ENCODE data around the gene PPP1R12B.

PPP1R12B gene

DNA sequence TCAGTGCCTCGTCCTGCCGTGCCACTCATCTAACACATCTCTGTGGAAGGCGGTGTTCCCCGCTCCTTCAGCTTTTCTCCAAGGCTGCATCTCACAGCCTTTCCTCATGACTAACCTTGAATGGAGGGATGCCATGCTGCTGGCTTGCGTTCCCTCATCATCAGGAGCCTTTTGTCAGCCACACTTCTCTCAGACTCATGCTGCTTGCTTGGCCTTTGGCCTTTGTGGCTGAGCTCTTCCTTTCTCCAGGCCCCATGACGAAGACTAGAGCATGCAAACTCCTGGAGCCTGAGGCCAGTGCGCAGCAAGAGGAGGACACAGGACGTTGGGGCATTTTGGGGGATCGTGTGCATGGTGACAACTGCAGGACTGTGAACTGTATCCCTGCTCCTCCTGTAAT is 291.0 kb downstream of the PPP1R12B start:
- H3K4me3 Mint-ChIP-seq, result no peak overlapping the region
- TF ChIP-seq, protein P1, sequence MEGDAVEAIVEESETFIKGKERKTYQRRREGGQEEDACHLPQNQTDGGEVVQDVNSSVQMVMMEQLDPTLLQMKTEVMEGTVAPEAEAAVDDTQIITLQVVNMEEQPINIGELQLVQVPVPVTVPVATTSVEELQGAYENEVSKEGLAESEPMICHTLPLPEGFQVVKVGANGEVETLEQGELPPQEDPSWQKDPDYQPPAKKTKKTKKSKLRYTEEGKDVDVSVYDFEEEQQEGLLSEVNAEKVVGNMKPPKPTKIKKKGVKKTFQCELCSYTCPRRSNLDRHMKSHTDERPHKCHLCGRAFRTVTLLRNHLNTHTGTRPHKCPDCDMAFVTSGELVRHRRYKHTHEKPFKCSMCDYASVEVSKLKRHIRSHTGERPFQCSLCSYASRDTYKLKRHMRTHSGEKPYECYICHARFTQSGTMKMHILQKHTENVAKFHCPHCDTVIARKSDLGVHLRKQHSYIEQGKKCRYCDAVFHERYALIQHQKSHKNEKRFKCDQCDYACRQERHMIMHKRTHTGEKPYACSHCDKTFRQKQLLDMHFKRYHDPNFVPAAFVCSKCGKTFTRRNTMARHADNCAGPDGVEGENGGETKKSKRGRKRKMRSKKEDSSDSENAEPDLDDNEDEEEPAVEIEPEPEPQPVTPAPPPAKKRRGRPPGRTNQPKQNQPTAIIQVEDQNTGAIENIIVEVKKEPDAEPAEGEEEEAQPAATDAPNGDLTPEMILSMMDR (IDR thresholded peaks at IDR 0.05), result no peak
- peaks cover 44% of the 10 kb centered on the region for H3K4me1 Mint-ChIP-seq
- H3K27ac Mint-ChIP-seq, result no peak overlapping the region
- H3K36me3 Mint-ChIP-seq (ENCODE audit: low read depth), result no peaks in the 10 kb centered on the region
- no peaks in the 10 kb centered on the region for H3K9me3 Mint-ChIP-seq
- DNase-seq, result no peak
- peaks cover 93% of the 10 kb centered on the region for H3K27me3 Mint-ChIP-seq (ENCODE audit: low read depth, poor library complexity)

DNA sequence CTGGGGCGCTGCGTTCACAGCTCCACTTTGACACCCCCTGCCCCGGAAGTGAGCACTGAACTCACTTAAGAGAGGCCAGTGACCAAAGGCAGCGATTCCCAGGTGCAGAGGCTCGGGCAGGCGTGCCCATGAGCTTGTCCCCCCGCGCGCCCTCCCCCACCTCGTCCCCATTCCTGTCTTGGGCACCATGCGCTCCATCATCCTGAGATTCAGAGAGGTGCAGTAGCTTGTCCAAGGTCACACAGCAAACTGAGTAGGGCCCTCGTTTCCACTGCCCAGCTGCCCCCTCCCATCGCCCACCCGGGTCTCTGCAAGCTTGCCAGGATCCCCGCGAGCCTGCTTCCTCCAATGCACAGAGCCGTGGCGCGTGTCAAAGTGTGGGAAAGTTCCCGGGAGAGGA is 293.7 kb downstream of the PPP1R12B start:
- TF ChIP-seq, protein P1 (IDR thresholded peaks at IDR 0.05), result no peak
- Mint-ChIP-seq H3K27ac (no peak overlapping the region), H3K27me3 (ENCODE audit: low read depth, poor library complexity) (peaks cover 99% of the 10 kb centered on the region), H3K4me1 (peaks cover 61% of the 10 kb centered on the region), H3K9me3 (no peaks in the 10 kb centered on the region), H3K36me3 (ENCODE audit: low read depth) (no peaks in the 10 kb centered on the region), H3K4me3 (no peak overlapping the region)
- no peak for DNase-seq
